Brain microvascular endothelial cell (primary cell): ENCODE results near the gene NRCAM.

Experiments
- DNase-seq: peaks from one replicate; pipeline ENCODE4 v3.0.0-alpha.2; 2020
- H3K27ac ChIP-seq: fragments of 250-450 bp; sonication (Bioruptor Pico); 2 replicates; pipeline ENCODE4 v1.5.1; 2020; ENCODE audit warnings: mild to moderate bottlenecking, moderate library complexity
- H3K27me3 ChIP-seq: fragments of 250-450 bp; sonication (Bioruptor Pico); replicated peaks from 2 replicates; pipeline ENCODE4 v1.5.1; 2020; ENCODE audit warnings: mild to moderate bottlenecking
- H3K36me3 ChIP-seq: fragments of 250-450 bp; sonication (Bioruptor Pico); replicated peaks from 2 replicates; pipeline ENCODE4 v1.5.1; 2020; ENCODE audit warnings: mild to moderate bottlenecking
- H3K4me3 ChIP-seq: 2 replicates; pipeline ENCODE4 v1.5.1; 2011; ENCODE audit warnings: low read depth, mild to moderate bottlenecking, control low read depth, low read length, moderate library complexity
- CTCF ChIP-seq: IDR thresholded peaks from 2 replicates; pipeline ENCODE4 v1.5.1; 2011; ENCODE audit warnings: low read depth, mild to moderate bottlenecking, moderate library complexity, low read length, control low read depth, inconsistent platforms; ENCODE audit errors: missing control alignments
- in situ Hi-C: cut with HindIII; loops from 2 replicates; pipeline ENCODE4 v1.10.0; 2017; ENCODE audit warnings: low sequenced_read_pairs, low pct_ligation_motif_present

Gene NRCAM

GRCh38 chr7:108314551-108314950 is 141.7 kb downstream of the NRCAM start:
- no peak overlapping the region for H3K4me3 ChIP-seq
- no peak overlapping the region for H3K27ac ChIP-seq
- in situ Hi-C loops: no loop called here
- H3K27me3 ChIP-seq: no peaks in the 10 kb centered on the region
- TF ChIP-seq CTCF: no peak
- H3K36me3 ChIP-seq: no peaks in the 10 kb centered on the region
- DNase-seq: no peak

- Histone ChIP-seq H3K36me3 (no peaks in the 10 kb centered on the region), H3K27ac (no peak overlapping the region), H3K4me3 (no peak overlapping the region), H3K27me3 (no peaks in the 10 kb centered on the region)
- in situ Hi-C loops: no loop called here
- TF ChIP-seq CTCF: no peak
- no peak for DNase-seq
Measured at GRCh38 chr7:108314049-108314448, 142.2 kb downstream of the NRCAM start.

GRCh38 chr7:108313086-108313485 is 143.2 kb downstream of the NRCAM start:
- Histone ChIP-seq H3K4me3 (no peak overlapping the region), H3K27me3 (no peaks in the 10 kb centered on the region), H3K36me3 (no peaks in the 10 kb centered on the region), H3K27ac (no peak overlapping the region)
- in situ Hi-C loops: no loop called here
- TF ChIP-seq CTCF: no peak
- DNase-seq: no peak

- H3K27ac ChIP-seq: peak overlapping the region; percentile 86
- H3K4me3 ChIP-seq: no peak overlapping the region
- peak; percentile 32 for DNase-seq
- no peaks in the 10 kb centered on the region for H3K27me3 ChIP-seq
- TF ChIP-seq CTCF: no peak
- in situ Hi-C loops: no loop called here
- H3K36me3 ChIP-seq: no peaks in the 10 kb centered on the region
Measured at GRCh38 chr7:108311446-108312168, 144.6 kb downstream of the NRCAM start.

GRCh38 chr7:108310351-108310750 is 145.9 kb downstream of the NRCAM start:
- Histone ChIP-seq H3K36me3 (no peaks in the 10 kb centered on the region), H3K27ac (peak overlapping the region; percentile 86), H3K27me3 (no peaks in the 10 kb centered on the region), H3K4me3 (no peak overlapping the region)
- TF ChIP-seq CTCF: no peak
- DNase-seq: peak; percentile 65
- in situ Hi-C loops: no loop called here

GRCh38 chr7:108308903-108309302 is 147.3 kb downstream of the NRCAM start:
- in situ Hi-C loops: no loop called here
- H3K36me3 ChIP-seq: no peaks in the 10 kb centered on the region
- no peaks in the 10 kb centered on the region for H3K27me3 ChIP-seq
- H3K27ac ChIP-seq: peak overlapping the region; percentile 86
- no peak for TF ChIP-seq CTCF
- H3K4me3 ChIP-seq: no peak overlapping the region
- peak; percentile 73 for DNase-seq
